Small intestine (tissue), 7 donors: ENCODE measurements around the gene TRIP4. TPM values are rescaled to one million over a fixed set of nuclear protein-coding genes. Genes with fewer than 3 reads are reported as not detected.
A peak's percentile ranks its signal among the peaks of the same experiment; 100 is the strongest.
"Not testable (repeated sequence)": the region's sequence is repeated elsewhere in the genome, so short reads cannot be mapped to it uniquely, and the experiment has no call there.

Experiments
- DNase-seq, 2 donors: peaks; one replicate each; pipeline versions ENCODE4 v3.0.0 to v3.0.0-alpha.2; 2013
- FAIRE-seq: peaks from 2 replicates; lab custom pipeline; 2012; peaks lifted over from hg19 to GRCh38; lab: Jason Lieb, UNC
- H3K27ac ChIP-seq, 3 donors: one replicate each; pipeline ENCODE4 v1.5.1; 2013; ENCODE audit warnings: low read length in 2 of 3, mild to moderate bottlenecking in 2 of 3, control low read depth in 1 of 3, inconsistent platforms in 1 of 3, low read depth in 1 of 3, moderate library complexity in 1 of 3
- H3K27me3 ChIP-seq, 3 donors: one replicate each; pipeline ENCODE4 v1.6.1; 2013; ENCODE audit warnings: low read length in 3 of 3, inconsistent platforms in 1 of 3; ENCODE audit not compliant: control insufficient read depth in 3 of 3, insufficient read depth in 3 of 3
- H3K36me3 ChIP-seq, 3 donors: one replicate each; pipeline ENCODE4 v1.6.1; 2013; ENCODE audit warnings: low read length in 3 of 3, inconsistent platforms in 1 of 3, low read depth in 1 of 3, mild to moderate bottlenecking in 1 of 3, moderate library complexity in 1 of 3; ENCODE audit not compliant: control insufficient read depth in 3 of 3, insufficient read depth in 2 of 3
- H3K4me1 ChIP-seq, 3 donors: one replicate each; pipeline ENCODE4 v1.6.1; 2013; ENCODE audit warnings: low read length in 2 of 3, inconsistent platforms in 1 of 3, low read depth in 1 of 3, mild to moderate bottlenecking in 1 of 3, moderate library complexity in 1 of 3; ENCODE audit not compliant: control insufficient read depth in 3 of 3, insufficient read depth in 2 of 3
- H3K4me3 ChIP-seq, 3 donors: one replicate each; pipeline ENCODE4 v1.5.1; 2013; ENCODE audit warnings: low read length in 3 of 3, control low read depth in 1 of 3, inconsistent platforms in 1 of 3, low read depth in 1 of 3, mild to moderate bottlenecking in 1 of 3, moderate library complexity in 1 of 3
- H3K9me3 ChIP-seq, 2 donors: one replicate each; pipeline ENCODE4 v1.6.1; 2013; ENCODE audit warnings: low read depth in 1 of 2, low read length in 1 of 2; ENCODE audit not compliant: control insufficient read depth in 2 of 2, insufficient read depth in 1 of 2
- WGBS, 3 donors: extraction: QIAGEN DNeasy Blood & Tissue Kit; methylation state at CpG; one replicate each; pipeline ENCODE4 v1.1.7; 2013; 5-methylcytosine and 5-hydroxymethylcytosine counted together
- polyA plus RNA-seq, 4 donors: library from polyadenylated mRNA; stranded (reverse) in 3 of 4; unstranded in 1 of 4; fragments of 200-250 nt in 3 of 4; fragments of 120-200 nt in 1 of 4; gene quantifications; one replicate each; pipeline versions ENCODE4 v1.2.1 to v1.2.3, GENCODE V29; 2013
- donor health status: healthy with polysubstance abuse.
- donor health status: control.
- donor health status: control.
- donor health status: Bipolar disorder and iron deficiency.
- donor health status: healthy.

Gene TRIP4
- polyA plus RNA-seq, 4 donors = 21.9 to 63.3 (median 30.7) TPM

DNA sequence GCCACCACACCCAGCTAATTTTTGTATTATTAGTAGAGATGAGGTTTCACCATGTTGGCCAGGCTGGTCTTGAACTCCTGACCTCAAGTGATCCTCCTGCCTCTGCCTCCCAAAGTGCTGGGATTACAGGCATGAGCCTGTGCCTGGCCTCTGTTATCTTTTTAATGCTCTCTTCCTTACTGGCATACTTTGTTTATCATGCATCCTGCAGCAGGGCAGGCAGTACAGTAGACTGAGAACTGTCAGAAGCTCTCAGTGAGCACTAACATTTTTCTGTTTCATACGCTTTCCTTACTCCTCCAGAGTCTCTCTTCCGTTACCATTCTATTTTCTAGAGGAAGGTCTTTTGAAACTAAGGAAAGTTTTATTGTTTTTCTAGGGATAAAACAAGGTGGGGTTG is 108.3 kb downstream of the TRIP4 start:
- not testable (repeated sequence) for H3K4me3 ChIP-seq, H3K4me1 ChIP-seq, FAIRE-seq, H3K27ac ChIP-seq, H3K9me3 ChIP-seq, H3K27me3 ChIP-seq, DNase-seq
- 95 to 99% (median 97%) methylated on average over 2 of the region's 2 CpGs for WGBS, 3 donors
- peaks cover 0 to 27% (median 4%) of the 10 kb centered on the region in 3 donors for H3K36me3 ChIP-seq

DNA sequence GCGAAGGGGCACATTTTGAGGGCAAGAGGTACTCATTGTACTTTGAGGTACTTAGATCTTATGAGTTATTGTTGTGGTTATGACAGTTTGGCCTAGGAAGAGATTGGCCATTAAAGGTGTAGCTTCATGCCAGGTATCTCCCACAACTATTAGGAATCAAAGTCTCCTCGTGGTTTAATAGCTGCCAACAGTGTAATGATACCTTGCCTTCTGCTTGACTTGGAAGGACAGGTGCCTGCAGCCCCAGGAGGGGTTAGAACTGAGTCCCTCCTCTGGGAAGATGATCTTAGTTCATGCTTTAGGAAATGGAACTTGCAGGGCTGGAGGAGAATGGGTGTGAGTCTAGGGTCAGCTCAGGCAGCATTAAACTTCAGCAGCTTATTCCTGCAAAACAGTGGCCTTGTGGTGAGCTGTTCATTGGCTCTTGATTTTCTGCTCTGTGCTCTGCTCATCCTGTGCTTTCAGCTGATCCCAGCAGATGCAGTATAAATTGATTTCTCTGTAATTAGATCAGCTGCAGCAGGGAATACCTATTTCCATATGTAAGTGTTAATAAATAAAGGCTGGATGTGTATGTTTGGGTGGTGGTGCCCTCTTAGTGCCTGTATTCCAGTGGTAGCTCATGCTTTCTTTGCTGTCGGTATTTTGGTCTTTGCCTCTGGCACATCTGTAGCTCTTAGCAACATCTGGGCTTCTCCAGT is 113.2 kb downstream of the TRIP4 start:
- Histone ChIP-seq H3K4me1 (peaks cover 0 to 13% (median 9%) of the 10 kb centered on the region in 3 donors), H3K9me3 (no peaks in the 10 kb centered on the region), H3K36me3 (peaks cover 3 to 36% (median 7%) of the 10 kb centered on the region in 3 donors), H3K27ac (no peak overlapping the region), H3K4me3 (no peak overlapping the region), H3K27me3 (no peaks in the 10 kb centered on the region)
- WGBS, 3 donors = 49 to 53% (median 53%) methylated on average over 3 of the region's 3 CpGs
- DNase-seq (no peak), FAIRE-seq (no peak)

DNA sequence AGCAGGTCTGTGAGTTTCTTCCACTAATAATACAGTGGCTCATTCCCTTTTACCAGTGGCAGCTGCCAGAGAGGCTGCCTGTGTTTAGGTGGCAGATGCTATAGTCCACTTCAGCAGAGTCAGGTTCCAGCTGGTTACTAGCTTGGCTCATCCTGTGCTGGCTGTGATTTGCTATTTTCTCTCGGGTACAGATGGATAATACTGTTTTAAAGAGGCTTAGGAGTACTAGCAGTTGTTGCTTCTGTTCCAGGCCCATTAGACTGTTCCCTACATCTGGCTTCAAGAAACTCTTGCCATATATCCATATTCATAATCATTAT is 113.7 kb downstream of the TRIP4 start:
- Histone ChIP-seq H3K9me3 (no peaks in the 10 kb centered on the region), H3K4me3 (no peak overlapping the region), H3K4me1 (peaks cover 0 to 13% (median 9%) of the 10 kb centered on the region in 3 donors), H3K27ac (no peak overlapping the region), H3K36me3 (peaks cover 3 to 36% (median 7%) of the 10 kb centered on the region in 3 donors), H3K27me3 (no peaks in the 10 kb centered on the region)
- WGBS, 3 donors = 75 to 92% (median 83%) methylated on average over 1 of the region's 1 CpG
- FAIRE-seq (no peak), DNase-seq (no peak)

DNA sequence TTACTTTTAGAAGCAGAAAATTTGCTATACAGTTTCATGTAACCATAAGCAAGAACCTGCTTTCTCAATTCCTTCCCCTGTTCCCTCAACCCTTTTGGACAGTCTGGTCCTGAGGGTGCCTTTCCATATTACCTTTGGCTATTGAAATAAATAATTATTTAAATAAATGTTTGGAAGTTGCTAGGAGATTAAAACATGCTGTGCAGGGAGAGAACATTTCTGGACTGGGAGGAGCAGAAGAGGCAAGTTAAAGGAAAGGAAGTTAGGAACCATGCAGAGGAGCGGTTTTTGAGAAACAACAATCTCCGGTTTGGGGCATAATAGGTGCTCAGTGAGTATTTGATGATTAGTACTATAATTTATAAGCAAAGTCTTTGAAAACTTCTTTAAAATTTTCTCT is 114.5 kb downstream of the TRIP4 start:
- Histone ChIP-seq H3K9me3 (no peaks in the 10 kb centered on the region), H3K27ac (no peak overlapping the region), H3K4me3 (no peak overlapping the region), H3K4me1 (peaks cover under 1 to 19% (median 11%) of the 10 kb centered on the region in 3 donors), H3K27me3 (no peaks in the 10 kb centered on the region), H3K36me3 (peaks cover 3 to 34% (median 7%) of the 10 kb centered on the region in 3 donors)
- WGBS, 3 donors = 62 to 86% (median 80%) methylated on average over 2 of the region's 2 CpGs
- DNase-seq (no peak), FAIRE-seq (no peak)

DNA sequence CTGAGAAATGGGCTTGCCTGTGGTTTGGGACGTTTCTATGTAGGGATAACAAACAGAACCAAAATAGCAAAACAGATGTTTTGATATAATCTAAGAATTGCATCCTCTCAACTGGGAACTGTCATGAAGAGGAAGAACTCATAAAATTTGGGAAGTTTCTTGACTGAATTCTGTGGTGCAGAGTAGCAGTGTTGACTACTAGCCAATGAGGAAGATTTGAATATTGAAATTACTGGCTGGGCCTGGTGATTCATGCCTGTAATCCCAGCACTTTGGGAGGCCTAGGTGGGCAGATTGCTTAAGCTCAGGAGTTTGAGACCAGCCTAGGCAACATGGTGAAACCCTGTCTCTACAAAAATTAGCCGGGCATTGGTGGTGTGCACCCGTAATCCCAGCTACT is 114.9 kb downstream of the TRIP4 start:
- no peak for FAIRE-seq
- peaks cover 4 to 23% (median 15%) of the 10 kb centered on the region in 3 donors for H3K4me1 ChIP-seq
- peak overlapping the region; percentile 17 to 64 (median 40) for H3K27ac ChIP-seq
- H3K27me3 ChIP-seq = no peaks in the 10 kb centered on the region
- peaks cover 3 to 31% (median 7%) of the 10 kb centered on the region in 3 donors for H3K36me3 ChIP-seq
- no peak overlapping the region for H3K4me3 ChIP-seq
- 81 to 92% (median 87%) methylated on average over 3 of the region's 3 CpGs for WGBS, 3 donors
- no peak for DNase-seq
- H3K9me3 ChIP-seq = no peaks in the 10 kb centered on the region

DNA sequence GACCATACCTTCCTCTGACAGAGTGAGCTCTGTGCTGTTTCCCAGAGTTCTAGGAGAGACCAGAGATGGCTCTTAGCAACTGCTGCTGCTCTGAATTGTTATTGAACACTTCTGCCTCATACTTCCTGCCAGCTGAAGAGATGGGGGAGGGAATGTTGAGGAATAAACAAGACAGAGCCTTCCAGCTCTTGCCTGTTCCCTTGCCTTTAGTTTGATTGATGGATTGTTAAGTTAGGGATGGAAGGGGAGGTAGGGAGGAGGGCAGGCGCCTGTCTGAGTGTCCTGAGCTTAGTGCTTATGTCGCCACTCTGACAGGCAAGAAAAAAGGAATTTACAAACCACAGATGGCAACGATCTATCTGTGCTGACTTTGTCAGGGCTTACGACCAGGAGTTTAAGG is 115.6 kb downstream of the TRIP4 start:
- Histone ChIP-seq H3K36me3 (peaks cover 3 to 29% (median 7%) of the 10 kb centered on the region in 3 donors), H3K4me1 (peaks cover 11 to 30% (median 22%) of the 10 kb centered on the region in 3 donors), H3K9me3 (no peaks in the 10 kb centered on the region), H3K4me3 (no peak overlapping the region), H3K27ac (peak overlapping the region; percentile 0 to 64 (median 40)), H3K27me3 (no peaks in the 10 kb centered on the region)
- FAIRE-seq (no peak), DNase-seq (peak in 1 of 2 donors; percentile 26)
- WGBS, 3 donors = 27 to 51% (median 34%) methylated on average over 4 of the region's 4 CpGs

DNA sequence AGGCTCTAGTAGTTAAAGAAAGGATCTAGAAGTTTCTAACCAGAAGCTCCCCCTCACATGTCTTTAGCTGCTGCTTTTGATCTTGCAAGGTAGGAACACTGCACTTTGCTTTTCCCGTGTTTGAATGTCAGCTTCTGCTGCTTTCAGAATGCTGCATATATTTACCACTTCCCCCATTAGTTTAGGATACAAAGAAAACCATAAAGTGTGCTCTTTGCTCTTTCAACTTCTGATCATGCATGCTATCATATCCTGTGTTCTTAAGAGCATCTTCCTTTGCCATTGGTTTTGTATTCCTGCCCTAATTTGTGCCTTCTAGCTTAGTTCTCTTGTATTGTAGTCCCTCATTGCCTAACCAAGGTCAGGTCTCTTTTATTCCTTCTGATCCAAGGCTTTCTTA is 116.0 kb downstream of the TRIP4 start:
- FAIRE-seq (no peak), DNase-seq (peak; percentile 15 to 19)
- H3K27me3 ChIP-seq = no peaks in the 10 kb centered on the region
- peaks cover 3 to 31% (median 7%) of the 10 kb centered on the region in 3 donors for H3K36me3 ChIP-seq
- WGBS, 3 donors = 5 to 10% (median 9%) methylated on average over 1 of the region's 1 CpG
- H3K27ac ChIP-seq = peak overlapping the region; percentile 0 to 64 (median 40)
- peaks cover 11 to 34% (median 26%) of the 10 kb centered on the region in 3 donors for H3K4me1 ChIP-seq
- no peaks in the 10 kb centered on the region for H3K9me3 ChIP-seq
- no peak overlapping the region for H3K4me3 ChIP-seq
